ENCODE measurements around the gene IGFBP5. TPM values are rescaled to one million over a fixed set of nuclear protein-coding genes. Genes with fewer than 3 reads are reported as not detected.

Gene IGFBP5
- polyA plus RNA-seq, 1 donor, result 58.4 TPM

DNA sequence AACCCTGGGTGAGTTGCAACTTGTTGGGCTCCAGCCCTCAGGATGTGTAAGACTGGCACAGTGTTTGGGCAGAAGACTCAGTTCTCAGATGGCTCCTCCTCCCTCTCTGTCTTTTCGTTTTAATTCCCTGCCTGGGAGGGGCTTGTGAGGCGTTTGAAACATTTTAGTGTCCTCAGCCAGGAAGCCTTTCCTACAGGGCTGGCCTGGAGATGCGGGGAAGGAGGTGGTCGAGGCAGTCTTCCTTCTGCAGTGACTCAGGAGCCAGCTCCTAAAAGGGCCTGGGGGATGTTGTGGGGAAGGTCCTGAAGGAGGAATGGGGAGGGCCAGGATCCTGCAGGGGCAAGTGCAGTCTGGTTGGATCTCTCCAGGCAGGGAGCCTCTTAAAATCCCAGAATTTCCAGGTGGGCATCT is 22.1 kb upstream of the IGFBP5 start:
- no peak overlapping the region for H3K4me3 ChIP-seq (ENCODE audit: low read length)
- no peak for DNase-seq
- no peaks in the 10 kb centered on the region for H3K9me3 ChIP-seq (ENCODE audit: control insufficient read depth, low read depth, low read length)
- no peaks in the 10 kb centered on the region for H3K36me3 ChIP-seq (ENCODE audit: control insufficient read depth, insufficient read depth, low read length)
- no peaks in the 10 kb centered on the region for H3K4me1 ChIP-seq (ENCODE audit: control insufficient read depth, insufficient read depth, low read length)
- no peaks in the 10 kb centered on the region for H3K27me3 ChIP-seq (ENCODE audit: control insufficient read depth, insufficient read depth, low read length)
- WGBS (ENCODE audit: insufficient coverage, low lambda C conversion rate), result 100% methylated on average over 1 of the region's 4 CpGs
- no peak overlapping the region for H3K27ac ChIP-seq (ENCODE audit: low read length)

DNA sequence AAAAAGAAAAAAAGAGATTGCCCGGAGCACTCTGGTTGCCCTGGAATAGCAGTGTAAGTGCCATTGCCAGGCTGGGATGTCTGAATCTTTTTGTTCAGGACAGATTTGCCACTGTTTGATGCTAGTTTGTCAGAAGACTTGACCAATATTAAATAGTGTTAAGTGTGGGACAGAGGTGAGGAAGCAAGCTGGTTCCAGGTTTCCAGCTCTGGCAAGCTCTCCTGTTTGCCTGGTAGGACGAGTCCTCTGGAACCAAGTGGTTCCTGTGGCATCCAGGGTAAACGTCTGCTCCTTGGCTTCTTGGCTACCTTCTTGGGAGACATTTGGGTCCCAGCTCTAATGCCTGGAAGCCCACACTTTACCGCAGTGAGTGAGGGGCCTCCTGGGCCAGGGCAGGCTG is 20.8 kb upstream of the IGFBP5 start:
- no peaks in the 10 kb centered on the region for H3K27me3 ChIP-seq (ENCODE audit: control insufficient read depth, insufficient read depth, low read length)
- DNase-seq, result no peak
- H3K27ac ChIP-seq (ENCODE audit: low read length), result no peak overlapping the region
- no peaks in the 10 kb centered on the region for H3K4me1 ChIP-seq (ENCODE audit: control insufficient read depth, insufficient read depth, low read length)
- 100% methylated on average over 1 of the region's 4 CpGs for WGBS (ENCODE audit: insufficient coverage, low lambda C conversion rate)
- H3K36me3 ChIP-seq (ENCODE audit: control insufficient read depth, insufficient read depth, low read length), result no peaks in the 10 kb centered on the region
- no peak overlapping the region for H3K4me3 ChIP-seq (ENCODE audit: low read length)
- no peaks in the 10 kb centered on the region for H3K9me3 ChIP-seq (ENCODE audit: control insufficient read depth, low read depth, low read length)

DNA sequence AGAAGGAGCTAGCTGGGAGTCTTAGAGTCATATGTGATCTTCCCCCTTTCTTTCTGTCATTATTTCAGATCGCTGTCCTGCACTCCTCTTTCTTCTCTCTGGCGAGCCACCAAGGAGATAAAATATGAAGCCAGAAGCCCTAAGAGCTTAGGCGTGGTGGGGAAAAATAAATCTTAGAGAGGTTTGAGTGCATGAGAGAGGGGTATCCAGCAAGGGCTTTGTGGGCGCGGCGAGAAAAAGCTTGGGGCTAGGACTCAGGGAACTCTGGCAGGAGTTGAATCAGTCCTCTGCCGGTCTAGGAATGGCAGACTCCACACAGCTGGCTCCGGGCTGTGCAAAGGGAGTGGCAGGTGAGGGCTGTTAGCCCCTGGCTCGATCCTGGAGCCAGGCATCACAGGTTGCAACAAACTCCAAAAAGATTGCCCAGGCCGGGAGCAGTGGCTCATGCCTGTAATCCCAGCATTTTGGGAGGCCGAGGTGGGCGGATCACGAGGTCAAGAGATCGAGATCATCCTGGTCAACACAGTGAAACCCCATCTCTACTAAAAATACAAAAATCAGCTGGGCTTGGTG is 20.1 kb upstream of the IGFBP5 start:
- Histone ChIP-seq H3K4me1 (ENCODE audit: control insufficient read depth, insufficient read depth, low read length) (peaks cover 4% of the 10 kb centered on the region), H3K27ac (ENCODE audit: low read length) (no peak overlapping the region), H3K27me3 (ENCODE audit: control insufficient read depth, insufficient read depth, low read length) (no peaks in the 10 kb centered on the region), H3K9me3 (ENCODE audit: control insufficient read depth, low read depth, low read length) (no peaks in the 10 kb centered on the region), H3K4me3 (ENCODE audit: low read length) (no peak overlapping the region), H3K36me3 (ENCODE audit: control insufficient read depth, insufficient read depth, low read length) (no peaks in the 10 kb centered on the region)
- no CpG with 5 or more reads among the region's 14 CpGs for WGBS (ENCODE audit: insufficient coverage, low lambda C conversion rate)
- DNase-seq, result no peak

DNA sequence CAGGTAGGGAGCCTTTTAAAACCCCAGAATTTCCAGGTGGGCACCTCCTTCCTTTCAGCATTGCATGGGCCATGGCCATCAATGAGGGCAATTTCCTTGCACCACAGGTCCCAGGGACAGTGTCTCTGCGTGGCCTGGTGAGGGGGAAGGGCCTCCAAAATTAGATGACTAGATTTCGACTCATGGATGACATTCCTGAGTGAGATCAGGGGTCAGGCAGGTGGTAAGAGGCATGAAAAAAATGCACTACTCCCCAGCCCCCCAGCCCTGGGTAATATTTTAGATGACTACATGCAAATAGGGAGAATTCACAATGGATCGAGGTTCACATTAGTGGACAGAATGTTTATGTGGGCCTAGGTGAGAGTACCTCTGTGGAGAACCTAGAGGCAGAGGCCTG is 19.0 kb upstream of the IGFBP5 start:
- no peak for DNase-seq
- H3K4me1 ChIP-seq (ENCODE audit: control insufficient read depth, insufficient read depth, low read length), result peaks cover 5% of the 10 kb centered on the region
- no peak overlapping the region for H3K4me3 ChIP-seq (ENCODE audit: low read length)
- no CpG with 5 or more reads among the region's 3 CpGs for WGBS (ENCODE audit: insufficient coverage, low lambda C conversion rate)
- no peaks in the 10 kb centered on the region for H3K9me3 ChIP-seq (ENCODE audit: control insufficient read depth, low read depth, low read length)
- no peak overlapping the region for H3K27ac ChIP-seq (ENCODE audit: low read length)
- H3K27me3 ChIP-seq (ENCODE audit: control insufficient read depth, insufficient read depth, low read length), result no peaks in the 10 kb centered on the region
- H3K36me3 ChIP-seq (ENCODE audit: control insufficient read depth, insufficient read depth, low read length), result no peaks in the 10 kb centered on the region

DNA sequence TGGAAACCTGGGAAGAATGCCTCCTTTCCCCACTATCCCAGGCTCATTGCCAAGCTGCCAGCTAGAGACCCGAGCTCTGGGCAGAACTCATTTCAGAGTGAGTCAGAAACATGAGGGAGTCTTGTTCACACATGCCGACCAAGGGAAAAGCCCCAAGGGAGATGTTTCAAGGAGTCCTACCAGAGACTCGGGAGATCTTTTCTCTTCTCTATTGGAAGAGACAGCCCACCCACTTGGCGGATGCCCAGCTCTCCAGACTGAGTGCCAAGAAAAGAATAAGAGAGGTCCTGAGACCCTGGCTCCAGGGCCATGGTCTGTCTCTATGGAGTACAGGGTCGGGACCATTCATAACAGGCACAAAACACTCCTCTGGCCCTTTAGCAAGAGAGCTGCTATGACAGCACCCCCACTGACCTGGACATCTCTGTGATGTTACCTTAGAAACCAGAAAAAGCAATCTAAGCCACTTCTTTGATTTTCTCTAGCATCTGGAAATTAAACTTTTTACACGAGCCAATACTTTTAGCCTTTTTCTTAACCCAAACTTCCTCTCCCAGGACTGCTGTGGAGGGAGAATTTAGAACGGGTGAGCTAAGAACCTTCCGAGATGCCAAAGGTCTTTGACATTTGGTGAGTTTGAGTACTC is 18.5 kb upstream of the IGFBP5 start:
- no CpG with 5 or more reads among the region's 8 CpGs for WGBS (ENCODE audit: insufficient coverage, low lambda C conversion rate)
- Histone ChIP-seq H3K36me3 (ENCODE audit: control insufficient read depth, insufficient read depth, low read length) (no peaks in the 10 kb centered on the region), H3K4me1 (ENCODE audit: control insufficient read depth, insufficient read depth, low read length) (peaks cover 5% of the 10 kb centered on the region), H3K9me3 (ENCODE audit: control insufficient read depth, low read depth, low read length) (no peaks in the 10 kb centered on the region), H3K4me3 (ENCODE audit: low read length) (no peak overlapping the region), H3K27me3 (ENCODE audit: control insufficient read depth, insufficient read depth, low read length) (no peaks in the 10 kb centered on the region), H3K27ac (ENCODE audit: low read length) (no peak overlapping the region)
- no peak for DNase-seq

DNA sequence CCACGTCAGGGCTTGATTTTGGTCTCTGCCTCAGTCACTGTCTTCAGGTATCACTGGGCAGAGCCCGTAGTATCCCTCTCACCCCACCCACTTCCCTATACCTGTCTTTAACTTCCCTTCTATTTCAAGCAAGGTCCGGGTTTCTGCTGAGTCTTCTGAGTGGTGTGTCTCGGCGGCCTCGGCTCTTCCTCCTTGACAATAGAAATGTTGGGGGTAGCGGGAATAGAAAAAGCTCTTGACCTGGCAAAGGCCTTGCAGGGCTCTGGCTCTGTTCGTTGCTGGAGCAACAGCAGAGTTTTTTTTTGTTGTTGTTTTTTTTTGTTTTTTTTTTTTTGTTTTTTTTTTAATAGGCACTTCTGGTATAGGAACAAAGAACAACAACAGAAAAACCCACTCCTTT is 16.0 kb upstream of the IGFBP5 start:
- H3K4me1 ChIP-seq (ENCODE audit: control insufficient read depth, insufficient read depth, low read length), result peaks cover 5% of the 10 kb centered on the region
- no peaks in the 10 kb centered on the region for H3K36me3 ChIP-seq (ENCODE audit: control insufficient read depth, insufficient read depth, low read length)
- no peaks in the 10 kb centered on the region for H3K9me3 ChIP-seq (ENCODE audit: control insufficient read depth, low read depth, low read length)
- WGBS (ENCODE audit: insufficient coverage, low lambda C conversion rate), result 100% methylated on average over 1 of the region's 8 CpGs
- H3K4me3 ChIP-seq (ENCODE audit: low read length), result no peak overlapping the region
- H3K27me3 ChIP-seq (ENCODE audit: control insufficient read depth, insufficient read depth, low read length), result no peaks in the 10 kb centered on the region
- H3K27ac ChIP-seq (ENCODE audit: low read length), result peak overlapping the region; percentile 52
- DNase-seq, result no peak

DNA sequence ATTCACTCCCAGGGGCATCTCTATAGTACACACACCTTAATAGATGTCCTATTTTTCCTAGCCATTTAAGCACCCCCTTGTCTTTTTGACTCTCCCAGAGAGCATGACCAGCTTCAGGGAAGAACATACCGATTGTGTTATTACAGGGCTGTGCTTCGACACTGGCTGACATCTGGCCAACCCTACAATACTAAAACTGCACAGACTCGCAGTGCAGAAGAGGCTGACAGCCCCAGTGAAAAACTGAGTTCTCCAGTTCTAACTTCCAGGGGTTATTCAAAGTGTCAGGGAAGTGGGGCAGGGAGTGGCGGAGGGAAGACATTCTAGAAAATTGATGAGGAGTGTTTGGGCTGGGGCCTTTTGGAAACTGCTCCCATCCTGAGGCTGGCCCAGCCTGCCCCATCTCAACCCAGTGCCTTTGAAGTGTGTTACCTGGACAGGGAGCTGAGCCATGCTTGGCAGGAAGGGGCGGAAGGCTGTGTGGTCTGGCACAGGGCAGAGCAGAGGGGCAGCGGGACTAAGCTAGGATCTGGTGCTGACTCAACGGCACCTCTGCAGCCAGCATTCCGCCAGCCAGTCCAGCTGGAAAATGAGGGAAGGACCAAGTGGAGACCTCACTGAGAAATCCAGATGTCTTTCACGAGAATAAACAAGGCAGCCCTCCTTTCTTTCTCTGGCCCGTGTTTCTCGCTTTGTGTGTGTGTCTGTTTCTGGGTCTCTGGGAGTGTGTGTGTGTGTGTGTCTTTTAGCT is 15.4 kb upstream of the IGFBP5 start:
- H3K27ac ChIP-seq (ENCODE audit: low read length), result peak overlapping the region; percentile 52

DNA sequence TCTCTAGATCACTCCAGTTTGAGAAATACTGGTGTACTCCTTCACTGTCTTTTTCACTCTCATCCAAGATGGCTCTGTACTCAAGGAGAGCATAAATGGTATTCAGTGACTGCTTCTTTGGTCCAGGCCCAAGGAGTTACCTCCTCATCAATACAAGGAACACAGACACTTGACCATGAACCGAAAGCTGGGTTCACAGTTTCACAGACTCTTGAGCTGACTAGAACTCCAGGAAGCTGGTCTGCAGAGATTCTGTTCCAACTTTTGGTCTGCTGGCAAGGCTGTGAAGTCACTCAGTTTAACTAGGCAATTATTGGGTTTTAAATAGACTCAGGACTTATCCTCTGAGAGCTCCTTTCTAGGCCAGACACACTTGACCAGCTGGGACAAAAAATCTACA is 7.4 kb upstream of the IGFBP5 start:
- peaks cover 15% of the 10 kb centered on the region for H3K27me3 ChIP-seq (ENCODE audit: control insufficient read depth, insufficient read depth, low read length)
- H3K36me3 ChIP-seq (ENCODE audit: control insufficient read depth, insufficient read depth, low read length), result no peaks in the 10 kb centered on the region
- no peaks in the 10 kb centered on the region for H3K4me1 ChIP-seq (ENCODE audit: control insufficient read depth, insufficient read depth, low read length)
- no peak overlapping the region for H3K4me3 ChIP-seq (ENCODE audit: low read length)
- no peak overlapping the region for H3K27ac ChIP-seq (ENCODE audit: low read length)
- DNase-seq, result no peak
- no peaks in the 10 kb centered on the region for H3K9me3 ChIP-seq (ENCODE audit: control insufficient read depth, low read depth, low read length)
- no CpG with 5 or more reads among the region's 1 CpG for WGBS (ENCODE audit: insufficient coverage, low lambda C conversion rate)

More for the DNA sequence above, 15.4 kb upstream of the IGFBP5 start:
- H3K36me3 ChIP-seq (ENCODE audit: control insufficient read depth, insufficient read depth, low read length), result no peaks in the 10 kb centered on the region
- H3K9me3 ChIP-seq (ENCODE audit: control insufficient read depth, low read depth, low read length), result no peaks in the 10 kb centered on the region
- peak in 1 of 2 donors; percentile 24 for DNase-seq
- peaks cover 5% of the 10 kb centered on the region for H3K4me1 ChIP-seq (ENCODE audit: control insufficient read depth, insufficient read depth, low read length)
- no peaks in the 10 kb centered on the region for H3K27me3 ChIP-seq (ENCODE audit: control insufficient read depth, insufficient read depth, low read length)
- no peak overlapping the region for H3K4me3 ChIP-seq (ENCODE audit: low read length)
- WGBS (ENCODE audit: insufficient coverage, low lambda C conversion rate), result 40% methylated on average over 1 of the region's 11 CpGs

DNA sequence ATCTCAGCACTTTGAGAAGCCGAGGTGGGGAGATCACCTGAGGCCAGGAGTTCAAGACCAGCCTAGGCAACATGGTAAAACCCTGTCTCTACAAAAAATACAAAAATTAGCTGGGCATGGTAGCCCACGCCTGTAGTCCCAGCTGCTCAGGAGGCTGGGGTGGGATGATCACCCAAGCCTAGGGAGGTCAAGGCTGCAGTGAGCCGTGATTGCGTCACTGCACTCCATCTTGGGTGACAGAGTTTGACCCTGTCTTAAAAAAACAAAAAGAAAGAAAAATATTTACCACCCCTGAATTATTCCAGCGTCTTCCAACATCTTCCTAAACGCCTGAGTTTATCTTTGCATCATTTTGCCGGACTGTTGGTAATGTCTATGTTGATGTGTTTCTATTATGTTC is 6.2 kb upstream of the IGFBP5 start:
- no peak overlapping the region for H3K4me3 ChIP-seq (ENCODE audit: low read length)
- H3K27ac ChIP-seq (ENCODE audit: low read length), result no peak overlapping the region
- no peaks in the 10 kb centered on the region for H3K4me1 ChIP-seq (ENCODE audit: control insufficient read depth, insufficient read depth, low read length)
- no peaks in the 10 kb centered on the region for H3K9me3 ChIP-seq (ENCODE audit: control insufficient read depth, low read depth, low read length)
- H3K27me3 ChIP-seq (ENCODE audit: control insufficient read depth, insufficient read depth, low read length), result peaks cover 24% of the 10 kb centered on the region
- WGBS (ENCODE audit: insufficient coverage, low lambda C conversion rate), result 90% methylated on average over 3 of the region's 7 CpGs
- H3K36me3 ChIP-seq (ENCODE audit: control insufficient read depth, insufficient read depth, low read length), result no peaks in the 10 kb centered on the region
- DNase-seq, result no peak

DNA sequence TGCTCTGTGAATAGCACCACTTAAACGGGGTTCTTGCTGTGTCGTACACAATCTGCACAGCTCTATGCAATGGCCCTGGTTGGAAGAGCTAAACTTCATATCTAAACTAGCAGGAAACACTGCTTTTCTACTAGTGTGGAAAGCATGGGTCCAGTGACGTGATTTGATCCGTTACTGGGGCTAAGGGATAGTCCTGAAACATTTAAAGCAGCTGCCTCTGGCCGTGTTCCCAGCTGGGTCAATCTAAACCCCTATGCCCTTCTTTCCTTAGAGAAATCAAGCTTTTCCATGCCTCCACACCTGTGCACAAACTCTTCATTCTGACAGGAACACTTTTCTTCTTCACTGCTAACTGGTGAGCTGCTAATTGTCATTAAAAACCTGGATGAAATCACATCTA is 5.4 kb upstream of the IGFBP5 start:
- Histone ChIP-seq H3K4me1 (ENCODE audit: control insufficient read depth, insufficient read depth, low read length) (no peaks in the 10 kb centered on the region), H3K4me3 (ENCODE audit: low read length) (no peak overlapping the region), H3K36me3 (ENCODE audit: control insufficient read depth, insufficient read depth, low read length) (no peaks in the 10 kb centered on the region), H3K27ac (ENCODE audit: low read length) (no peak overlapping the region), H3K9me3 (ENCODE audit: control insufficient read depth, low read depth, low read length) (no peaks in the 10 kb centered on the region), H3K27me3 (ENCODE audit: control insufficient read depth, insufficient read depth, low read length) (peaks cover 32% of the 10 kb centered on the region)
- no peak for DNase-seq
- no CpG with 5 or more reads among the region's 5 CpGs for WGBS (ENCODE audit: insufficient coverage, low lambda C conversion rate)

All from large intestine (tissue), 3 donors.